Stimulated activated CD8-positive, alpha-beta memory T cell treated with anti-CD3 and anti-CD28 coated beads, Interleukin-4, amount 100 ng/mL, for 4 hours (primary cell): ENCODE results near the gene METTL4.
"Not testable (repeated sequence)": the region's sequence is repeated elsewhere in the genome, so short reads cannot be mapped to it uniquely, and the experiment has no call there.

ENCODE experiments used
- DNase-seq, 2 donors: peaks; one replicate each; pipeline ENCODE4 v3.0.0-alpha.2; 2020; ENCODE audit warnings: low read depth in 2 of 2, low spot score in 1 of 2

METTL4 gene

DNA sequence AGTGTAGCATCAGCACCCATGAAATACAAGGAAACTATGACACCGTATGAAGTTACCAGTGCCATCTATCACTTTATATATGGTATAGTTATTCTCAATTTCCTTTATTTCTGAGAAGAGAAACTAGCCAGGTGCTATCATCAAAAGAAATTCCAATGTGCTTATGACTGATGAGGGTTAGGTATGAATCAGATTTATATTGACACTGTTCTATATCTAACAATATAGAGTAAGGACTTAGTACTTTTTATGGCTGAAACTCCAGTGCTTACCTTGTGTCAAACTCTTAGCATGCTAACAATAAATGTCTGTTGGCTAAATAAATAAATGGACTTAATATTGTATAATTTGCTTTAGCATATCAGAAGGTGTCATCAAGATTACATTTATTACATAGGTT is 6.9 kb downstream of the METTL4 start:
- DNase-seq: no peak

DNA sequence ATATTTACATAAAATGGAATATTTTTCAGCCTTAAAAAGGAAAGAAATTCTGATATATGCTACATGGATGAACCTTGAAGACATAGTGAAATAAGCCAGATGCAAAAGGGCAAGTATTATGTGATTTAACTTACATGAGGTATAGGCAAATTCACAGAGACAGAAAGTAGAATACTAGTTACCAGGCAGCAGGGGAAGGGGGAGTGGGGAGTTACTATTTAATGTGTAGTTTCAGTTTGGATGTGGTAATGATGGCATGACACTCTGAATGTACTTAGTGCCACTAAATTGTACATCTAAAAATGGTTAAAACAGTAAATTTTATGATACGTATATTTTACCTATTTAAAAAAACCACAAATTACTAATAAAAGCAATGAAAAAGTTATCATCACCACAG is 12.1 kb downstream of the METTL4 start:
- no peak for DNase-seq

DNA sequence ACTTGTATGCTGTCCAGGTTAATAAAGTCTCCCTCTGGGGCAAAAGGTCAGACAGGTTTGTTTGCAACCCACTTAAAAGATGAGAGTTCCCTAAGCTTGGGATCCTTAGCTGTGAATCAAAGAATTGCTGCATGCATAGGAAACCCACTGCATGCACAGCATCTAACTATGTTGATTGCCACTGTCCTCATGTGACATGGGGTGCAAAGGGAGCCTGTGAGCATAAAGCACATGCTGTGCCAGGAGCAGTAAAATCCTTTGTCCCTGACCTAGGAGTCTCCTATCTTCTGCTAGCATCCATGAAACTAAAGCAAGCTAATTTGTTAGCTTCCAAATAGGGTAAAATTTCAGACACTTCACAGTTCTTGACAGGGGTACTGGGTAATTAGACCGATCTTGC is 13.8 kb downstream of the METTL4 start:
- no peak for DNase-seq

DNA sequence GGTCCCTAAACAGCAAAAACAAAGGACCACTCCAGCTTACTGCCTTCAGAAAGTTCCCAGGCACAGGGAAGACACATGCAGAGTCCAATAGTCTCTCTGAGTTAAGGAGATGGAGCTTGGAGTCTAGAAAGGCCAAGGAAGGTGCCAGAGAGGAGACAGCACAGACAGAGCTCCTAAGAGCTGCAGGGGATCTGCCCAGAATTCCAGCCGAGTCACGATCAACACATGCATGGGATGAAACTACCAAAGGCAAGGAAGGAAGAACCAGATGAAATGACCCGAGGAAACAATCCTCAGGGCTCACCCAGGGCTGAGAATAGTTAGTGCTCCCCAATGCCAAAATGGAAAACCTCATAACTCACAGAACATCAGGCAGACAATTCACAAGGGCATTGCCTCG is 15.4 kb downstream of the METTL4 start:
- no peak for DNase-seq

DNA sequence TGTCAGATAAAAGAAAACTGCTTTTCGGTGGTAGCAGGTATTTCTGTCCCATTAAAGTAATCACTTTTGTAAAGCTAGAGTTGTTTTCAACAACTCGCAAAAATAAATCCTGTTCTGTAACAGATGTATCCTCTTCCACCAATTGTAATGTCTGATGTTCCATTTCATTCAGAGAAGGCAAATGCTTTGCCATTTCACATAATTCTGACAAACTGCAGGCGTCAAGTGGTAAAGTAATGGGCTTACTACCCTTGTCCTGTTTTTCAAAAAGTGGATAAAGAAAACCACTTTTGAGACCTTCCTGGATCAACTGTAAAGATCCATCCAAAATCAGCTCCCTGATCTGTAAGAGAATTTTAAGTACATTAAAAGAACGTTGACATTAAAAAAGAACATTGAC is 16.6 kb downstream of the METTL4 start:
- no peak for DNase-seq

DNA sequence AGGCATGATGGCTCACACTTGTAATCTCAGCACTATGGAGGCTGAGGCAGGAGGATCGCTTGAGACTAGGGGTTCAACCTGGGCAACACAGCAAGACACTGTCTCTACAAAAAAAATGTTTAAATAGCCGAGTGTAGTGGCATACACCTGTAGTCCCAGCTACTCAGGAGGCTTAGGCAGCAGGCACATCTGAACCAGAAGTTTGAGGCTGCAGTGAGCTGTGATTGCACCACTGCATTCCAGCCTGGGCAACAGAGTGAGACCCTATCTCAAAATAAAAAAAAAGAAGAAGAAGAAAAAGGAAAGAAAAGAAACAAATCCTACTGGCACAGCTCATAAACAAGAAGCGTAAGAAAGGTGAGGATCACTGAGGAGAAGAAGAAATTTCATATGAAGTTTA is 19.9 kb downstream of the METTL4 start:
- no peak for DNase-seq

DNA sequence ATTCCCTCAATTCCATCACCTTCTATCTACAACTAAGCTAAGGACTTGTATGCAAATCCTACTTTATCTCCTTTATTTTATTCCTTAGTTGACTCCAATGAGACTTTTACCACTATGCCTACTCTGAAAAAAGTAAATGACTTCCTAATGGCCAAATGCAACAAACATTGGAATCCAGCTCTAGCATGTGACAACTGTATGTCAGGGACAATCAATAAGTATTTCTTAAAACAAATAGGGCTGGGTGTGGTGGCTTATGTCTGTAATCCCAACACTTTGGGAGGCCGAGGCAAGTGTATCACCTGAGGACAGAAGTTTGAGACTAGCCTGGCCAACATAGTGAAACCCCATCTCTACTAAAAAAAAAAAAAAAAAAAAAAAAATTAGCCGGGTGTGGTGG is 21.8 kb downstream of the METTL4 start:
- no peak for DNase-seq

DNA sequence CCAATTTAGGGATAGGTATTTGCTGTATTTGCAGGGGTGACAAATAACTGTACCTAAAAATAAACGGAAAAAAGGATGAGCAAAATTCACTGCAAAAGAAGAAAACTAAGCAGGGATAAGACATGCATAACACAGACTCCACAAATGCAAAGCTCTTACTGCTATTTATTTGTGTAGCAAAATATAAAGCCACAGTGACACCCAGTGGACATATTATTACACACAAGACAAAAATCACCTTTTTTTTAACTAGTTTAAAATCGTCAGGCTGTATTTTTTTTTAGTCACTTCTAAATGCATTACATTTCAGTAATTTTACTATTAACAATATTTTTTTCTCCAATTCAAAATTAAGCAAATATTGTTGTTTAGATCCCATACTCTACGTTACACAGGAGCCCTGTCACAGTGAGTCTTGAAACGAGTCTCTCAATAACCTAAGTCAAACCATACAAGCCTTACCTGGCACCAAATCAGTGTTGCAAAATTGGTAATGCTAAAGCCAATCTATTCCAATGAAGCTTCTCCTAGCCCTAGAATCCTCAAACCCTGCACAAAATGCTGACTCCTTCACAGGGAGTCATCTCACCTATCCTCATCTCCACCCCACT is 23.7 kb downstream of the METTL4 start:
- no peak for DNase-seq

DNA sequence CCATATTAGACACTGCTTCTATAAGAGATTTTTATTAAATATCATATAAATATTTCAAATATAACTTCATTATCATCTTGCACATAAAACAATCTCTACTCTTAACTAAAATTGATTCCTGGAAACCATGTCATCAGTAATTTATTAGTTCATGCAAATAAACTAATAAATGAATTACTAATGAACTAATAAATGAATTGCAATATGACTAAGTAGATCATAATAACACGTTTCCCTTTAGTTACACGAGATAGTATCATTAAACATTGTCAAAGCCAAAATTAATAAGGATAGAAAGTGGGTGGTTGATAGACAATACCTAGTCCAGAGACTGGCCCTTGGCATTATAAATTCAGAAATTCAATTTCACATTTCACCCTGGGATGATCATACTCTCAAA is 26.1 kb downstream of the METTL4 start:
- DNase-seq: no peak

DNA sequence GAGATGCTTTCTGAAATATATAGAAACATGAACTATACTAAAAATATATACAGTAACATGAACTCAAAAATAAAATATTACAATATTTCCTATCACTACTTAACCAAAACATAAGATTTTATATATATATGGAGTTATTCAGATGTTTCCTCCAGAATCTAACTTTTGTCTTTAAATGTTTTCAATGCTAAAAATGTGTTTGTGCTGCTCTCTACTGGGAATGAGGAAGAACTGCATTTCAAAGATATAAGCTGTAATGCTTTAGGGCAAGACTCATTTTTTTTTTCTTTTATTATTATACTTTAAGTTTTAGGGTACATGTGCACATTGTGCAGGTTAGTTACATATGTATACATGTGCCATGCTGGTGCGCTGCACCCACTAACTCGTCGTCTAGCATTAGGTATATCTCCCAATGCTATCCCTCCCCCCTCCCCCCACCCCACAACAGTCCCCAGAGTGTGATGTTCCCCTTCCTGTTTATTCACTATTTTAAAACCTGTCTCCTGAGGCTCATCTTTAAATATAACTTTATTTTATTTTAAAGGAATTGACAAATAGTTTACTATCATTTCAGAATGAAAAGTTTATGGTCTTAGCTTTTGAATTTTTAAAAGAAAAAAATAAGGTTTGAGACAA is 29.3 kb downstream of the METTL4 start:
- not testable (repeated sequence) for DNase-seq

DNA sequence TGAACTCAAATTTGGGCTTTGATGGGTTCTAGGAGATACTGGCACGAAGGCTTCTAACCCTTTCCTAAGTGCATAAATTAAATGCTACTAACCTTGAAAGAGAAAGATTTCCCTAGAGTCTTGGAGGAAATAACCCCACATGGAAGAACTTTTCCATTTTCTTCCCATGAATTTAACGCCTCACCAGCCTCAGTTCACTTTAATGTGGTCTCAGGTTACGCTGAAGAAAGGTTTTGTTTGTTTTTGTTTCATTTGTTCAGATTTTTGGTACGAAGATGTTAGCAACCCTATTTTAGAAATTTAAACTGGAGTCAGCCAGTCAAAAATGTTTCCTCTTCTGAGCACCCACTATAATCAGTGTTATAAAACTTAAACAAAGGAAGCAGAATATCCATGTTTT is 30.7 kb downstream of the METTL4 start:
- no peak for DNase-seq

DNA sequence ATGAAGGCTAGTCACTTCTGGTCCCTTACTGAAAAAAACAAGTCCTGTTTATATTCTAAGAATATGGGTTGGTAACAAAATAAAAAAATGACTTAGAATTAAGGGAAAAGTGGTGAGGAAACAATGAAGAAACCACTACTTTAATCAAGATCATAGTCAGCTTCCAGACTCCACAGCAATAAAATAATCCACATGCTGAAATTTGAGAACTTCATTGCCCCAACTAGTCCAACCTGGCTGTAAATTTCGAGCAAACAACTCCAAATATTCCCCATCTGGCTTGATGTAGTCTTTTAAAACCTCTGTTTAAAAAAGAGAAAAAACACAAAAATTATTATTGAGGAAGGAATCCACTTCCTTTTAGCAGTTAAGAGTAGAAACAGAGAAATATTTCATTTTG is 32.5 kb downstream of the METTL4 start:
- DNase-seq: no peak

DNA sequence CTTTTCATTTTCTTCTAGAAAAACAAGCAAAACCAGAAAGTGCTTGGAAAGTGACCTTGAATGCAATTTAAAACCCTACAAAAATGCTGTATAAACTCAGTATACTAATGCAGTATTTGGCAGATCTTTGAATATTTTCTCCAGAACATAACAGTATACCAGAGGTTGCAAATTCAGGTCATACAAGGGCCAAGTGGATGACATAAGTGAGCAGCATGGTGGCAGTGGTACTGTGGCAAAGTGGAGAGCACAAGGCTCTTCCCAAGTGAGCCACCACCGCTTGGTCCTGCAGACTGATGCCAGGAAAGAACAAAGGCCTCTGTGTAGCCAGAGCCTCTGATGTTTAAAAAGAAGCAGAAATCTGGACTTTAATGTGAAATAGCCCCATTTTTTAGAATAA is 33.1 kb downstream of the METTL4 start:
- DNase-seq: no peak

DNA sequence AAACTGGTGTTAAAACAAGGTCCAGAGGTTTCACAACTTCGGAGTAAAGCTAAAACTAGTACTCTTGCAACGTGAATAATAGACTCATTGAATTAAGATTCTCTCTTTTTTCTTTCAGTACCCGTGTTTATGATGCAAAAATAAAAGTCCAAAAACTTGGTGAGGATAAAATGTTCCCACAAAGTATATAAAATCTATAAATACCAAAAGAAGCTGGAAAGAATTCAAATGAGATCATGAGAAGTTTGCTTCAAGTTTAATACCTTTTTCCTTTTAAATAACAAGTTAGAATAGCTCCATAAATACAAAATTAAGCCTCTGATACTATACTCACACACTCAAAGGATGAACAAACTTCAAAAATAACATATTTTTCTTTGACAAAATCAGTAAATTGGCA is 34.0 kb downstream of the METTL4 start:
- DNase-seq: no peak

DNA sequence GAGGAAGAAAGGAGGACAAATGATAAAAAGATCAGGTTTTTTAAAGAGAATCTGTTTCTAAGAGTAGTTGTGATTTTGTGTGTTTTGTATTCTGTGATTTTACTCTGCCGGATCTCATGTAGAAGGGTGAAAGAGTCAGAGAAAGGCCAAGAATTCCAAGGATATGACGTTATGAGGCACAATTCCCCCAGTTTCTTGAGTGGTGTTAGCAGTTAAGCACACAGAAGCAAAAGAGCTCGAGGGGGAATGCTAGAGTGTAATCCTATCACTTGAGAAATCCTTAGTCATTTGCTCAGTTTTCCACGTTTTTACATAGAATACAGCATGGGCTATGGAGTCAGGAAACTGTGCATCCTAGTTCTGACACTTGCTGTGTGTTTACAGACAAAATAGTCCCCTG is 34.8 kb downstream of the METTL4 start:
- DNase-seq: no peak

DNA sequence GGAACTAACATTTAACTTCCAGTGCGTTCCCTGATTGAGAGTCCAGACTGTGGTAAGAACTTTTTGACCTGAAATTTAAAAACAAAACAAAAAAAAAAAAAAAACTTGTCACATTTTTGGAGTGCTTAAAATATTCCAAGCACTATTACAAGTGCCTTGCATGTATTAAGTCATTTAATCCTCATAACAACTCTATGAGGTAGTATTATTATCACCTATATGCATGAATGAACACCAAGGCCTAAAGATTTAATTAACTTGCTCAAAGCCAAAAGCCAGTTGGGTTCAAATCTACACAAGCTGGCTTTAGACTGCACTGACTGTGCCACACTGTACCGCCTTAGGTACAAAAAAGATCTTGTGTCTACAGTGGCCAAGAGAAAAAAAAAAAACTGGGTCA is 35.2 kb downstream of the METTL4 start:
- DNase-seq: no peak

DNA sequence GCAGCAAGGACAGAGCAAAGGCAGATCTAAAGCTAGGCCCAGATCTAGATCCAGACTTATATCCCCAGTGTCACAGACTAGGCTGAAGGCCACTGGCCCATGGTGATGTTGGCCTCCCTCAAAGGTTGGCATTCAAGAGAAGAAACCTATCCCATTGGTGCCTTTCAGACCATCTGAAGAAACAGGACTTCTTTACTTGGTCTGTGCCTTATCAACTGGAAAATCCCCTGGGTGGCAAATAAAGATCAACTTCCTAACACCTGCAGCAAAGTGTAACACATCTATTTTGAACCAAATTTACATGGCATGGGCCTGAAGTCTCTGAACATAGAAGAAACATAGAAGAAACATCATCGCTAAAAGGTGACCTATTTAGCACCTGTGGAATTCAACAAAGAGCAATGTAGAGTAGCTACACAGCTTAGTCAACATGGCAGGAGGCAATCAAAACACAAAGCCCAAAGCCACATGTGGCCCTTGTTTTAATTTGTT is 35.8 kb downstream of the METTL4 start:
- DNase-seq: no peak

DNA sequence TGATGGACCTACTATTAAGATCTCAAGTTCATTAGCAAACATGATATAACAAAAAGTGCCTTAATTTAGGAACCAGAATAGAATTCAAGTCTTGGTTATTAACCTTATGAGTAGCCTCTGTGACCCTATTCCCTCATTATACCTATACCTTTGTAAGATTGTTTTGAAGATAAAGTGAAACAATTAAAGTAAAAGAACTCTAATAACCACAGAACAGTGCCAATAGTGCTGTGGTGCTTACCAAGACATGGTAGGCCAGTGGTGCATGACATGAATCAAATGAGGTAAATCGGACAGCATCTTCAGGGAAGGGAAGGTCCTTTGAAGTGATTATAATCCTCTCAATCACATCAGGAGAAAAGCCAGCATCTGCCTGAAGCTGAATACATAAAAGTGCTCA is 36.4 kb downstream of the METTL4 start:
- no peak for DNase-seq

DNA sequence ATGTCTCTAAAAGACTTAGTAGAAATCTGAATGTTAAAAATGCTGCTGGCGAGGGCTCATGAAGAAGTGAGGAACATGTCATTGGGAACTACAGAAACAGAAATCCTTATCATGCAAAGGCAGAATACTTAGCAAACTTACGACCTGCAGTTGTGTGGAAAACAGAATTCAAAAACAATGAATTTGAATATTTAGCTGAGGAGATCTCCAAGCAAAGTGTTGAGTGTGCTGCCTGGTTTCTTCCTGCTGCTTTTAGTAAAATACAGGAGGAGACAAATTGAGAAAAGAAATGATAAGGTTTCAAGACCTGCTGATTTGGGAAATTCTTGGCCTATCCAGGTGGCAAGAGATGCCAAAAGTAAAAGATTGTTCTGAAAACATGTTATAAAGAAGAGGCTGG is 38.5 kb downstream of the METTL4 start:
- DNase-seq: no peak

DNA sequence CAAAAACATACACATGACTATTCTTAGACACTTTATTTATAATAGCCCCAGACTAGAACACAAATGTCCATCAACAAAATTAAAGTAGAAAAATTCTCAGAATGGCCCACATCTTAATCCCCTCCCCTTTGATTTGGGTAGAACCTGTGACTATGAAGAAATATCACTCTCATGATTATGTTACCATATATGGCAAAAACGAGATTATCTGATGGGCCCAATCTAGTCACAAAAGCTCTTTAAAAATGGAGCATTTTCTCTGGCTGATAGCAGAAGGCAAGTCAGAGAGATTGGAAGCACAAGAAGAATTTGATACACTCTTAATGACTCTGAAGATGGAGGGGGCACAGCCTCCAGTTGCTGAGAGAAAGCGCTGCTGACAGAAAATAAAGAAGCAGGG is 39.6 kb downstream of the METTL4 start:
- DNase-seq: no peak

DNA sequence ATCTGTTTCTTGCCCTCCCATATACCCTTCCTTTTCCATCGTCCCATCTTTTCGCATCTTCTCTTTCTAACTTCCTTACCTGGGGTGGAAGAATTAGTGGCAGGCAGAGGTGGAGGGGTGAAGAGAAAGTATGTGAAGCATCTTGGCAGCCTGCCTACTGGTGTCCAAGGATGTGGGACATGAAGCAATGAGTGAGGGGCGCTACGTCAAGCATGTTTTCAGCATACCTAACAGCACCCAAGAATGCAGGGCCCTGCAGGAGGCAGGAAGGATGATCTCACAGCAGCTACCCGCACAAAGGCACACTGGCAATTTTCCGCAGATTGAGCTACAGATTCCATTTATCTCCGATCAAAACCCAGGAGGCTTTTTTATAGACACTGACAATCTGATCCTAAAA is 42.2 kb downstream of the METTL4 start:
- no peak for DNase-seq

DNA sequence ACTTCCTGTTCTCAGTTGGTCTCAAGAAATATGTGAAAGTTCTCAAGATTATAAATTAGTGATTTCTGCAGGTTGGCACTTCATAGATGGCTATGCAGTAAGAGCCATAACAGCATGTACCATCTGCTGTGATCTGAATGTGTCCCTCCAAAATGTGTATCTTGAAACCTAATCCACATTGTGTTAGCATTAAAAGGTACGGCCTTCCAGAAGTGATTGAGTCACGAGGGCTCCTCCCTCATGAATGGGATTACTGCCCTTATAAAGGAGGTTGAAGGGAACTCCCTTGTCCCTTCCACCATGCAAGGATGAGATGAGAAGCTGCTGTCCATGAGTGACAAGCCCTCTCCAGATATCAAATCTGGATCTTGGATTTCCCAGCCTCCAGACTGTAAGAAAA is 45.0 kb downstream of the METTL4 start:
- no peak for DNase-seq

DNA sequence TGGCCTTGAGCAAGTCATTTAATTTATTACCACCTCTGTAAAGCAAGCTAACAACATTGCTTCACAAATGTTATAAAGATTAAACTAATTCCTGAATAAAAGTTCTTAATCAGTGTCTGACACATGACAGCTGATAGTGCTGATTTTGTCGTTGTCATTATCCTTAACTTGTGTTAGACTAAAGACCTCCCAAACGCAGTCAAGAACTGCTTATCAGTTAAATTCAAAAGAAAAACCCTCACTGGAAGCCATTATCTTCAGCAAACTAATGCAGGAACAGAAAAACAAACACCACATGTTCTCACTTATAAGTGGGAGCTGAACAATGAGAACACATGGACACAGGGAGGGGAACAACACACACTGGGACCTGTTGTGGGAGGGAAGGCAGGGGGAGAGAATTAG is 46.5 kb downstream of the METTL4 start:
- DNase-seq: not testable (repeated sequence)
